Measurements from ENCODE around the gene BORCS8.
"Not testable (repeated sequence)": the region's sequence is repeated elsewhere in the genome, so short reads cannot be mapped to it uniquely, and the experiment has no call there.

The BORCS8 gene

GRCh38 chr19:19227217-19227616, 35.3 kb upstream of the BORCS8 start:
- peaks cover 5% of the 10 kb centered on the region for H3K27me3 ChIP-seq (replicated peaks; ENCODE audit: control insufficient read depth, insufficient read depth, low read length, poor library complexity, severe bottlenecking)
- no peak overlapping the region for H3K4me3 ChIP-seq (ENCODE audit: insufficient read depth, low read depth, low read length, poor library complexity, severe bottlenecking)
- H3K4me1 ChIP-seq (ENCODE audit: control insufficient read depth, insufficient read depth, low read length, poor library complexity, severe bottlenecking): peaks cover 9% of the 10 kb centered on the region
- H3K36me3 ChIP-seq (ENCODE audit: control insufficient read depth, insufficient read depth, low read length): no peaks in the 10 kb centered on the region
- no peaks in the 10 kb centered on the region for H3K9me3 ChIP-seq (ENCODE audit: control insufficient read depth, low read length)
- H3K27ac ChIP-seq (ENCODE audit: insufficient read depth, low read length, poor library complexity, severe bottlenecking): no peak overlapping the region
- DNase-seq: no peak

DNA sequence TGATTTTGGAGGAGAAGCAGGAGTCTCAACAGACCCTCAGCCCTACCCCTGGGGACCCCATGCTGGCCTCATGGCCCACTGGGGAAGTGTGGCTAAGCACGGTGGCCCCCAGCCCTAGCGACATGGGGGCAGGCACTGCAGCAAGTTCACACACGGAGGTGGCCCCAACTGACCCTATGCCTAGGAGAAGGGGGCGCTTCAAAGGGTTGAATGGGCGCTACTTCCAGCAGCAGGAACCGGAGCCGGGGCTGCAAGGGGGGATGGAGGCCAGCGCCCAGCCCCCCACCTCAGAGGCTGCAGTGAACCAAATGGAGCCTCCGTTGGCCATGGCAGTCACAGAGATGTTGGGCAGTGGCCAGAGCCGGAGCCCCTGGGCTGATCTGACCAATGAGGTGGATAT, 34.7 kb upstream of the BORCS8 start:
- H3K27ac ChIP-seq (ENCODE audit: insufficient read depth, low read length, poor library complexity, severe bottlenecking): no peak overlapping the region

DNA sequence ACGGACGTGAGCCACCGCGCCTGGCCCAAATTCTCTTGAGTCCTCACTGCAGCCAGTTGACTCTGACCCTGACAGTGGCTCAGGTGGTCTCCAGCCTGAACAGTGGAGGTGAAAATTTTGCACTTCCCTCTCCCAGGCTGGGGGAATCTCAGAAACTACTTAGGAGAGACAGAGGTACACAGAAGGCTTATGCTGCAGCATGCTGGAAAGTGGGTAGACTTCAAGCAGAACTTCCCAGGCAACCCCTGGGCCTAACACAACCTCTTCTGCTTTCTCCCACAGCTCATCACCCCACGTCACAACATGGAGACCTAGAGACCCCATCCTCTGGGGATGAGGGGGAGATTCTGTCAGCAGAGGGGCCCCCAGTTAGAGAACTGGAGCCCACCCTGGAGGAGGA, 34.3 kb upstream of the BORCS8 start:
- no peak for DNase-seq
- Histone ChIP-seq H3K4me1 (ENCODE audit: control insufficient read depth, insufficient read depth, low read length, poor library complexity, severe bottlenecking) (peaks cover 9% of the 10 kb centered on the region), H3K4me3 (ENCODE audit: insufficient read depth, low read depth, low read length, poor library complexity, severe bottlenecking) (no peak overlapping the region), H3K27ac (ENCODE audit: insufficient read depth, low read length, poor library complexity, severe bottlenecking) (no peak overlapping the region), H3K27me3 (replicated peaks; ENCODE audit: control insufficient read depth, insufficient read depth, low read length, poor library complexity, severe bottlenecking) (peaks cover 5% of the 10 kb centered on the region), H3K9me3 (ENCODE audit: control insufficient read depth, low read length) (no peaks in the 10 kb centered on the region), H3K36me3 (ENCODE audit: control insufficient read depth, insufficient read depth, low read length) (no peaks in the 10 kb centered on the region)

More for the DNA sequence above, 34.7 kb upstream of the BORCS8 start:
- Histone ChIP-seq H3K9me3 (ENCODE audit: control insufficient read depth, low read length) (no peaks in the 10 kb centered on the region), H3K36me3 (ENCODE audit: control insufficient read depth, insufficient read depth, low read length) (no peaks in the 10 kb centered on the region), H3K27me3 (replicated peaks; ENCODE audit: control insufficient read depth, insufficient read depth, low read length, poor library complexity, severe bottlenecking) (peaks cover 5% of the 10 kb centered on the region), H3K4me1 (ENCODE audit: control insufficient read depth, insufficient read depth, low read length, poor library complexity, severe bottlenecking) (peaks cover 9% of the 10 kb centered on the region), H3K4me3 (ENCODE audit: insufficient read depth, low read depth, low read length, poor library complexity, severe bottlenecking) (no peak overlapping the region)
- DNase-seq: no peak

GRCh38 chr19:19224852-19225494, 33.0 kb upstream of the BORCS8 start:
- Histone ChIP-seq H3K27ac (ENCODE audit: insufficient read depth, low read length, poor library complexity, severe bottlenecking) (no peak overlapping the region), H3K36me3 (ENCODE audit: control insufficient read depth, insufficient read depth, low read length) (no peaks in the 10 kb centered on the region)
- peak; percentile 53 to 57 (median 54) for DNase-seq

GRCh38 chr19:19224150-19224851, 32.3 kb upstream of the BORCS8 start:
- no peaks in the 10 kb centered on the region for H3K9me3 ChIP-seq (ENCODE audit: control insufficient read depth, low read length)
- no peak overlapping the region for H3K27ac ChIP-seq (ENCODE audit: insufficient read depth, low read length, poor library complexity, severe bottlenecking)
- peaks cover 9% of the 10 kb centered on the region for H3K4me1 ChIP-seq (ENCODE audit: control insufficient read depth, insufficient read depth, low read length, poor library complexity, severe bottlenecking)
- no peak for DNase-seq
- peak overlapping the region; percentile 51 for H3K4me3 ChIP-seq (ENCODE audit: insufficient read depth, low read depth, low read length, poor library complexity, severe bottlenecking)
- no peaks in the 10 kb centered on the region for H3K36me3 ChIP-seq (ENCODE audit: control insufficient read depth, insufficient read depth, low read length)
- peaks cover 5% of the 10 kb centered on the region for H3K27me3 ChIP-seq (replicated peaks; ENCODE audit: control insufficient read depth, insufficient read depth, low read length, poor library complexity, severe bottlenecking)

More at GRCh38 chr19:19224852-19225494, 33.0 kb upstream of the BORCS8 start:
- H3K27me3 ChIP-seq (replicated peaks; ENCODE audit: control insufficient read depth, insufficient read depth, low read length, poor library complexity, severe bottlenecking): peaks cover 5% of the 10 kb centered on the region
- peaks cover 9% of the 10 kb centered on the region for H3K4me1 ChIP-seq (ENCODE audit: control insufficient read depth, insufficient read depth, low read length, poor library complexity, severe bottlenecking)
- peak overlapping the region; percentile 51 for H3K4me3 ChIP-seq (ENCODE audit: insufficient read depth, low read depth, low read length, poor library complexity, severe bottlenecking)
- no peaks in the 10 kb centered on the region for H3K9me3 ChIP-seq (ENCODE audit: control insufficient read depth, low read length)

- Histone ChIP-seq H3K4me1 (ENCODE audit: control insufficient read depth, insufficient read depth, low read length, poor library complexity, severe bottlenecking) (peaks cover 9% of the 10 kb centered on the region), H3K27ac (ENCODE audit: insufficient read depth, low read length, poor library complexity, severe bottlenecking) (no peak overlapping the region), H3K4me3 (ENCODE audit: insufficient read depth, low read depth, low read length, poor library complexity, severe bottlenecking) (no peak overlapping the region), H3K9me3 (ENCODE audit: control insufficient read depth, low read length) (no peaks in the 10 kb centered on the region), H3K27me3 (replicated peaks; ENCODE audit: control insufficient read depth, insufficient read depth, low read length, poor library complexity, severe bottlenecking) (peaks cover 5% of the 10 kb centered on the region), H3K36me3 (ENCODE audit: control insufficient read depth, insufficient read depth, low read length) (no peaks in the 10 kb centered on the region)
- no peak for DNase-seq
These were observed 31.7 kb upstream of the BORCS8 start for GRCh38 chr19:19223636-19224035.

DNA sequence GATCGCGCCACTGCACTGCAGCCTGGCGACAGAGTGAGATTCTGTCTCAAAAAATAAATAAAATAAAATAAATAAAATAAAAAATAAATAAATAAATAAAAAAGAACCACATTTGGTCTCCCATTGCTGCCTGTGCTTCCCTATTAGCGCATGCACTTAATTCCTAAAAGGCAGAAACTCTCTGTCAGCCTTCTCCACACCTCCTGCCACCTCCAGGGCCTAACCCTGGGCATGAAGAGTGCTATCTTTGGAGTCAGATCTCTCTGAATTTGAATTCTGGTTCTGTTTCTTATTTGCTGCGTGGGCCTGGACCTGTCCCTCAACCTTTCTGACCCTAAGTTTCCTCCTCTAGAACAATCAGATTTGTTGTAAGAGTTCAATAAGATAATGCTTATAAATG, 31.1 kb upstream of the BORCS8 start:
- Histone ChIP-seq H3K27ac (ENCODE audit: insufficient read depth, low read length, poor library complexity, severe bottlenecking) (no peak overlapping the region), H3K36me3 (ENCODE audit: control insufficient read depth, insufficient read depth, low read length) (no peaks in the 10 kb centered on the region), H3K4me1 (ENCODE audit: control insufficient read depth, insufficient read depth, low read length, poor library complexity, severe bottlenecking) (peaks cover 9% of the 10 kb centered on the region), H3K4me3 (ENCODE audit: insufficient read depth, low read depth, low read length, poor library complexity, severe bottlenecking) (no peak overlapping the region), H3K27me3 (replicated peaks; ENCODE audit: control insufficient read depth, insufficient read depth, low read length, poor library complexity, severe bottlenecking) (peaks cover 5% of the 10 kb centered on the region), H3K9me3 (ENCODE audit: control insufficient read depth, low read length) (no peaks in the 10 kb centered on the region)
- DNase-seq: no peak

- not testable (repeated sequence) for H3K4me3 ChIP-seq (ENCODE audit: insufficient read depth, low read depth, low read length, poor library complexity, severe bottlenecking); H3K27ac ChIP-seq (ENCODE audit: insufficient read depth, low read length, poor library complexity, severe bottlenecking); H3K9me3 ChIP-seq (ENCODE audit: control insufficient read depth, low read length); DNase-seq; H3K4me1 ChIP-seq (ENCODE audit: control insufficient read depth, insufficient read depth, low read length, poor library complexity, severe bottlenecking); H3K36me3 ChIP-seq (ENCODE audit: control insufficient read depth, insufficient read depth, low read length); H3K27me3 ChIP-seq (replicated peaks; ENCODE audit: control insufficient read depth, insufficient read depth, low read length, poor library complexity, severe bottlenecking)
These were observed 29.0 kb upstream of the BORCS8 start for GRCh38 chr19:19221000-19221399.

- no peak overlapping the region for H3K4me3 ChIP-seq (ENCODE audit: insufficient read depth, low read depth, low read length, poor library complexity, severe bottlenecking)
- no peak overlapping the region for H3K27ac ChIP-seq (ENCODE audit: insufficient read depth, low read length, poor library complexity, severe bottlenecking)
- H3K4me1 ChIP-seq (ENCODE audit: control insufficient read depth, insufficient read depth, low read length, poor library complexity, severe bottlenecking): no peaks in the 10 kb centered on the region
- peaks cover 18% of the 10 kb centered on the region for H3K27me3 ChIP-seq (replicated peaks; ENCODE audit: control insufficient read depth, insufficient read depth, low read length, poor library complexity, severe bottlenecking)
- H3K36me3 ChIP-seq (ENCODE audit: control insufficient read depth, insufficient read depth, low read length): no peaks in the 10 kb centered on the region
- no peak for DNase-seq
- no peaks in the 10 kb centered on the region for H3K9me3 ChIP-seq (ENCODE audit: control insufficient read depth, low read length)
These were observed 27.0 kb upstream of the BORCS8 start for GRCh38 chr19:19218911-19219310.

GRCh38 chr19:19217099-19217498, 25.1 kb upstream of the BORCS8 start:
- Histone ChIP-seq H3K27ac (ENCODE audit: insufficient read depth, low read length, poor library complexity, severe bottlenecking) (no peak overlapping the region), H3K36me3 (ENCODE audit: control insufficient read depth, insufficient read depth, low read length) (no peaks in the 10 kb centered on the region), H3K4me3 (ENCODE audit: insufficient read depth, low read depth, low read length, poor library complexity, severe bottlenecking) (no peak overlapping the region), H3K27me3 (replicated peaks; ENCODE audit: control insufficient read depth, insufficient read depth, low read length, poor library complexity, severe bottlenecking) (peaks cover 35% of the 10 kb centered on the region), H3K4me1 (ENCODE audit: control insufficient read depth, insufficient read depth, low read length, poor library complexity, severe bottlenecking) (no peaks in the 10 kb centered on the region), H3K9me3 (ENCODE audit: control insufficient read depth, low read length) (no peaks in the 10 kb centered on the region)
- DNase-seq: no peak
